WERI-Rb-1 (cell line): Measurements from ENCODE around the gene MFSD8.

Source experiments
- DNase-seq: peaks from one replicate; pipeline ENCODE4 v3.0.0-alpha.2; 2020
- H3K27ac ChIP-seq: fragments of 250-450 bp; sonication (Bioruptor Pico); 2 replicates; pipeline ENCODE4 v1.5.1; 2020; ENCODE audit warnings: mild to moderate bottlenecking, moderate library complexity
- H3K27me3 ChIP-seq: fragments of 250-450 bp; sonication (Bioruptor Pico); 2 replicates; pipeline ENCODE4 v1.5.1; 2021; ENCODE audit warnings: mild to moderate bottlenecking, low read depth, moderate library complexity; ENCODE audit not compliant: insufficient read depth, severe bottlenecking
- H3K36me3 ChIP-seq: fragments of 250-450 bp; sonication (Bioruptor Pico); 2 replicates; pipeline ENCODE4 v1.5.1; 2020; ENCODE audit warnings: mild to moderate bottlenecking, moderate library complexity
- H3K4me3 ChIP-seq: 2 replicates; pipeline ENCODE4 v1.5.1; 2011; ENCODE audit warnings: low read depth, mild to moderate bottlenecking, control low read depth, low read length
- H3K9me3 ChIP-seq: fragments of 250-450 bp; sonication (Bioruptor Pico); 2 replicates; pipeline ENCODE4 v1.5.1; 2021; ENCODE audit warnings: mild to moderate bottlenecking, moderate library complexity; ENCODE audit not compliant: severe bottlenecking
- CTCF ChIP-seq: IDR thresholded peaks from 2 replicates; pipeline ENCODE4 v1.5.1; 2011; ENCODE audit warnings: low read depth, mild to moderate bottlenecking, control low read depth, inconsistent platforms, low read length

MFSD8 gene

GRCh38 chr4:127889903-127890302 lies 75.1 kb downstream of the MFSD8 start:
- no peak for TF ChIP-seq CTCF
- H3K27me3 ChIP-seq = no peaks in the 10 kb centered on the region
- no peaks in the 10 kb centered on the region for H3K9me3 ChIP-seq
- H3K36me3 ChIP-seq = peaks cover 85% of the 10 kb centered on the region
- H3K4me3 ChIP-seq = no peak overlapping the region
- no peak for DNase-seq
- no peak overlapping the region for H3K27ac ChIP-seq

- H3K27me3 ChIP-seq = no peaks in the 10 kb centered on the region
- no peak for DNase-seq
- H3K4me3 ChIP-seq = no peak overlapping the region
- peaks cover 85% of the 10 kb centered on the region for H3K36me3 ChIP-seq
- H3K9me3 ChIP-seq = no peaks in the 10 kb centered on the region
- no peak for TF ChIP-seq CTCF
- no peak overlapping the region for H3K27ac ChIP-seq
Observed at GRCh38 chr4:127888559-127888958, 76.4 kb downstream of the MFSD8 start.

DNA sequence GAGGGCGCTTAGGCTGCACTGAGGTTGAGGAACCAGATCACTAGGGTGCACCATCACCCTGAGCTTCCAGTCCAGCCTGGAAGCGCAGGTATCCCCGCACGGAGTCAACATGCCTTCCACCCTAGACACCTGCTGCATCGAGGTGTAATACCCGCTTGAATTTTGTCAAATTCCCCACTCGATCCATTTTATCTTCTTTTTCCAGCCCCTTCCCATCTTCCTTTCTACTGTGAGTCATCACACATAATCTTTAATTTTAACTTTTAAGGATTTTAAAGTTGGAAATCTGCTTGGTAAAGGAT lies 83.5 kb downstream of the MFSD8 start:
- no peak for DNase-seq
- H3K27ac ChIP-seq = peak overlapping the region; percentile 99
- peaks cover 50% of the 10 kb centered on the region for H3K36me3 ChIP-seq
- peak overlapping the region; percentile 84 for H3K4me3 ChIP-seq
- peak; percentile 39; the same call in 1 of the 2 replicates for TF ChIP-seq CTCF
- H3K27me3 ChIP-seq = no peaks in the 10 kb centered on the region
- no peaks in the 10 kb centered on the region for H3K9me3 ChIP-seq

- Histone ChIP-seq H3K4me3 (peak within 1 kb of the TSS; percentile 84), H3K36me3 (peaks cover 45% of the 10 kb centered on the region), H3K27ac (peak within 1 kb of the TSS; percentile 99), H3K27me3 (no peaks in the 10 kb centered on the region), H3K9me3 (no peaks in the 10 kb centered on the region)
- TF ChIP-seq CTCF = no peak
- DNase-seq = peak; percentile 99
Observed at GRCh38 chr4:127880763-127881562, 84.0 kb downstream of the MFSD8 start, which contains the start of gene PLK4. Gene PLK4 (plus strand): TSS chr4:127880893. CDS start chr4:127881135, 242 bp downstream.

DNA sequence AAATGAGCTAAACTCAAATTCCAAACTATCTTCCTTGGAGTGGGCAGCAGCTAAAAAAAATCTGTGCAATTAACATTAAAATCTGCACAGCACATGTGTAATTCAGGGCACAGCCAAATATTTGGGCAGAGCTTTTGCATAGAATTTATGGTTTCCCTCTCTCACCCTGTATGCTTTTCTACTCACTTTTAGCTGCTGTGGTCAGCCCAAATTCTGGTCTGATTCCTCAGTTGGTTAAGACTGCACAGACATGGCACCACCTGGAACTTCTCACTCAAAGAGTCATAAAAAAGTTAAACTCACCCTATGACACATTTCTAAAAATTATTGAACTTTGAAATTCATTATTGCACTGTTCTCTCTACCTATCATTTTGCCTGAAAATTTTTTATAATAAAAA lies 89.2 kb downstream of the MFSD8 start:
- Histone ChIP-seq H3K4me3 (no peak overlapping the region), H3K36me3 (peaks cover under 1% of the 10 kb centered on the region), H3K27me3 (no peaks in the 10 kb centered on the region), H3K9me3 (no peaks in the 10 kb centered on the region), H3K27ac (no peak overlapping the region)
- TF ChIP-seq CTCF = no peak
- DNase-seq = no peak

DNA sequence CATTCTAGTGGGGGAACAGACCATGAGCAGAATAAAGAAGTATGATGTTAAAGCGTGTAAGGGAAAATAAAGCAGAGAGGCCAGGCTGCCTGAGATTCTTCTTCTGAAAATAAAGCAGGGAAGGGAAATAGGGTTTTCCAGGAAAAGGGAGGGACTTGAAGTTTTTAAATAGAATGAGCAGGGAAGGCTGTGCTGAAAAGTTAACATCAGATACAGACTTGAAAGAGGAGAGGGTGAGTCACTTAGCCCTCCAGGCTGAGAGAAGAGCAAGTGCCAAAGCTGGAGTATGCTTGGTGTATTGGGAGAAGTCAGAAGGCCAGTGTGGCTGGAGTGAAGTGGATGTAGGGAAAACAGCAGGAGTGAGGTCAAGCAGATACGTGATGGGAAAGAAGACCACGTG lies 94.3 kb downstream of the MFSD8 start:
- Histone ChIP-seq H3K36me3 (no peaks in the 10 kb centered on the region), H3K27me3 (no peaks in the 10 kb centered on the region), H3K9me3 (no peaks in the 10 kb centered on the region), H3K27ac (no peak overlapping the region), H3K4me3 (no peak overlapping the region)
- TF ChIP-seq CTCF = no peak
- no peak for DNase-seq
